IMR-90 (cell line): ENCODE results near the gene IZUMO2. TPM values are rescaled to one million over a fixed set of nuclear protein-coding genes. Genes with fewer than 3 reads are reported as not detected.

Source experiments
- ATAC-seq: fragments of 200-7000 bp; cut with Tn5 transposase; 2 replicates; pipeline ENCODE4 v1.9.1; 2020; ENCODE audit warnings: low read depth, mild to moderate bottlenecking, moderate library complexity
- BruUV-seq: library from RNA; stranded (reverse); fragments of 400-500 nt; replicated peaks from 2 replicates; lab custom pipeline; 2021; lab: Mats Ljungman, UMichigan
- CTCF ChIA-PET: fragments of 300-600 bp; formaldehyde crosslinking; extraction: SDS; loops from one replicate; lab custom pipeline; 2021; ENCODE audit warnings: antibody characterized with exemption; lab: Yijun Ruan, JAX
- POLR2A ChIA-PET: fragments of 300-600 bp; sonication (Branson Sonifier 250); formaldehyde crosslinking; loops from one replicate; lab custom pipeline; 2022; ENCODE audit warnings: antibody characterized with exemption; ENCODE audit not compliant: unreplicated experiment; lab: Charles Lee
- DNase-seq: peaks from one replicate; pipeline ENCODE4 v3.0.0; 2013
- H2AFZ ChIP-seq: replicated peaks from 2 replicates; pipeline ENCODE3; 2013; ENCODE audit warnings: low read length, mild to moderate bottlenecking; ENCODE audit not compliant: poor library complexity
- H2AK5ac ChIP-seq: 2 replicates; pipeline ENCODE4 v1.6.1; 2013; ENCODE audit warnings: low read depth, low read length, inconsistent platforms
- H2AK9ac ChIP-seq: replicated peaks from 2 replicates; pipeline ENCODE3; 2013; ENCODE audit warnings: mild to moderate bottlenecking, low read depth, low read length, moderate library complexity; ENCODE audit not compliant: poor library complexity
- H2BK120ac ChIP-seq: 2 replicates; pipeline ENCODE4 v1.6.1; 2013; ENCODE audit warnings: low read depth, low read length, inconsistent platforms
- H2BK15ac ChIP-seq: 3 replicates; pipeline ENCODE4 v1.6.1; 2013; ENCODE audit warnings: low read depth, low read length, inconsistent platforms
- H2BK20ac ChIP-seq: 2 replicates; pipeline ENCODE4 v1.6.1; 2013; ENCODE audit warnings: low read depth, mild to moderate bottlenecking, inconsistent platforms, low read length, moderate library complexity
- H2BK5ac ChIP-seq: 2 replicates; pipeline ENCODE4 v1.6.1; 2013; ENCODE audit warnings: mild to moderate bottlenecking, low read depth, low read length, inconsistent platforms; ENCODE audit not compliant: poor library complexity, severe bottlenecking
- H3K14ac ChIP-seq: replicated peaks from 2 replicates; pipeline ENCODE4 v1.6.1; 2013; ENCODE audit warnings: low read depth, low read length, inconsistent platforms
- H3K18ac ChIP-seq: 2 replicates; pipeline ENCODE4 v1.6.1; 2013; ENCODE audit warnings: low read depth, low read length, control low read depth
- H3K23ac ChIP-seq: 2 replicates; pipeline ENCODE4 v1.6.1; 2013; ENCODE audit warnings: low read depth, low read length, inconsistent platforms
- H3K27ac ChIP-seq: 2 replicates; pipeline ENCODE4 v1.5.1; 2013; ENCODE audit warnings: mild to moderate bottlenecking, control low read depth, low read length; ENCODE audit not compliant: insufficient read depth
- H3K27me3 ChIP-seq: 2 replicates; pipeline ENCODE4 v1.6.1; 2013; ENCODE audit warnings: low read length; ENCODE audit not compliant: control insufficient read depth, insufficient read depth
- H3K36me3 ChIP-seq: 2 replicates; pipeline ENCODE4 v1.6.1; 2013; ENCODE audit warnings: low read length, mixed read lengths; ENCODE audit not compliant: control insufficient read depth, insufficient read depth
- H3K4ac ChIP-seq: 2 replicates; pipeline ENCODE4 v1.6.1; 2013; ENCODE audit warnings: low read depth, low read length, inconsistent platforms
- H3K4me1 ChIP-seq: 2 replicates; pipeline ENCODE4 v1.6.1; 2013; ENCODE audit warnings: low read length, mixed read lengths; ENCODE audit not compliant: control insufficient read depth, insufficient read depth
- H3K4me2 ChIP-seq: 2 replicates; pipeline ENCODE4 v1.6.1; 2013; ENCODE audit warnings: low read depth, mild to moderate bottlenecking, control low read depth, low read length, moderate library complexity
- H3K4me3 ChIP-seq: 2 replicates; pipeline ENCODE4 v1.5.1; 2013; ENCODE audit warnings: low read depth, mild to moderate bottlenecking, control low read depth, low read length, moderate library complexity; ENCODE audit not compliant: insufficient read depth
- H3K56ac ChIP-seq: 2 replicates; pipeline ENCODE4 v1.6.1; 2013; ENCODE audit warnings: low read length, inconsistent platforms; ENCODE audit not compliant: insufficient read depth; ENCODE audit errors: extremely low read depth
- H3K79me1 ChIP-seq, 2 experiments: 2 replicates each; pipeline ENCODE4 v1.6.1; 2013; ENCODE audit warnings: low read length in 2 of 2, inconsistent platforms in 1 of 2, low read depth in 1 of 2
- H3K9ac ChIP-seq: 2 replicates; pipeline ENCODE4 v1.6.1; 2013; ENCODE audit warnings: low read depth, low read length, control low read depth
- H3K9me1 ChIP-seq: 2 replicates; pipeline ENCODE4 v1.6.1; 2013; ENCODE audit warnings: low read length, inconsistent platforms; ENCODE audit not compliant: insufficient read depth
- H3K9me3 ChIP-seq: 2 replicates; pipeline ENCODE4 v1.6.1; 2013; ENCODE audit warnings: low read length; ENCODE audit not compliant: control insufficient read depth, insufficient read depth
- H4K20me1 ChIP-seq: 2 replicates; pipeline ENCODE4 v1.6.1; 2013; ENCODE audit warnings: low read length, inconsistent platforms; ENCODE audit not compliant: insufficient read depth
- H4K5ac ChIP-seq: 2 replicates; pipeline ENCODE4 v1.6.1; 2013; ENCODE audit warnings: mild to moderate bottlenecking, low read depth, low read length, control low read depth
- H4K8ac ChIP-seq, 2 experiments: 2 replicates each; pipeline ENCODE4 v1.6.1; 2013; ENCODE audit warnings: low read depth in 2 of 2, low read length in 2 of 2, control low read depth in 1 of 2, inconsistent platforms in 1 of 2
- H4K91ac ChIP-seq: 2 replicates; pipeline ENCODE4 v1.6.1; 2013; ENCODE audit warnings: low read depth, low read length, inconsistent platforms; ENCODE audit not compliant: insufficient read depth
- BHLHE40 ChIP-seq: fragments of 150-350 bp; IDR thresholded peaks from 2 replicates; pipeline ENCODE4 v1.6.1; 2016; ENCODE audit warnings: mild to moderate bottlenecking, low read depth, low read length
- CEBPB ChIP-seq: IDR thresholded peaks from 2 replicates; pipeline ENCODE4 v1.6.1; 2012; ENCODE audit warnings: low read depth, low read length, improper control_type of control experiment
- CHD1 ChIP-seq: IDR thresholded peaks from 2 replicates; pipeline ENCODE4 v1.6.1; 2012; ENCODE audit warnings: low read depth, low read length, improper control_type of control experiment
- CTCF ChIP-seq: conservative IDR thresholded peaks from 2 replicates; pipeline ENCODE4 v1.5.1; 2012; ENCODE audit warnings: mild to moderate bottlenecking, low read depth, low read length, improper control_type of control experiment
- ELK1 ChIP-seq: fragments of 150-350 bp; IDR thresholded peaks from 2 replicates; pipeline ENCODE4 v1.6.1; 2016; ENCODE audit warnings: low read depth, mild to moderate bottlenecking, low read length, moderate library complexity, borderline replicate concordance
- FOS ChIP-seq: fragments of 150-350 bp; IDR thresholded peaks from 2 replicates; pipeline ENCODE4 v1.6.1; 2016; ENCODE audit warnings: low read depth, low read length
- MAFK ChIP-seq: IDR thresholded peaks from 2 replicates; pipeline ENCODE4 v1.6.1; 2012; ENCODE audit warnings: low read depth, low read length, improper control_type of control experiment
- MAZ ChIP-seq: IDR thresholded peaks from 2 replicates; pipeline ENCODE4 v1.6.1; 2012; ENCODE audit warnings: low read depth, mild to moderate bottlenecking, low read length, improper control_type of control experiment, moderate library complexity, borderline replicate concordance
- MXI1 ChIP-seq: IDR thresholded peaks from 2 replicates; pipeline ENCODE4 v1.6.1; 2012; ENCODE audit warnings: low read depth, mild to moderate bottlenecking, low read length, moderate library complexity, borderline replicate concordance
- NFE2L2 ChIP-seq: fragments of 150-350 bp; IDR thresholded peaks from 2 replicates; pipeline ENCODE4 v1.6.1; 2016; ENCODE audit warnings: low read depth, mild to moderate bottlenecking, low read length
- POLR2A ChIP-seq: IDR thresholded peaks from 2 replicates; pipeline ENCODE4 v1.6.1; 2012; ENCODE audit warnings: mild to moderate bottlenecking, low read depth, low read length
- RAD21 ChIP-seq: IDR thresholded peaks from 2 replicates; pipeline ENCODE4 v1.6.1; 2012; ENCODE audit warnings: low read length, improper control_type of control experiment
- RCOR1 ChIP-seq: IDR thresholded peaks from 2 replicates; pipeline ENCODE4 v1.6.1; 2012; ENCODE audit warnings: mild to moderate bottlenecking, low read length, improper control_type of control experiment; ENCODE audit not compliant: insufficient replicate concordance
- RFX5 ChIP-seq: IDR thresholded peaks from 2 replicates; pipeline ENCODE4 v1.8.0; 2012; ENCODE audit warnings: low read depth, mild to moderate bottlenecking, low read length, moderate library complexity
- SMC3 ChIP-seq: fragments of 150-350 bp; IDR thresholded peaks from 2 replicates; pipeline ENCODE4 v1.6.1; 2016; ENCODE audit warnings: low read depth, mild to moderate bottlenecking, antibody characterized with exemption, low read length, moderate library complexity
- USF2 ChIP-seq: fragments of 150-350 bp; IDR thresholded peaks from 2 replicates; pipeline ENCODE4 v1.6.1; 2017; ENCODE audit warnings: mild to moderate bottlenecking, antibody characterized with exemption, low read length, low read depth
- WGBS, 2 experiments: methylation state at CpG; one replicate each; pipeline versions ENCODE4 v1.1.5 to v1.1.7; 2013; ENCODE audit warnings: missing lambda C conversion rate in 2 of 2; ENCODE audit not compliant: insufficient read length in 1 of 2; ENCODE audit errors: extremely low coverage in 2 of 2; 5-methylcytosine and 5-hydroxymethylcytosine counted together
- dilution Hi-C: fragments of 300-500 bp; cut with HindIII; formaldehyde crosslinking; loops from one replicate; pipeline ENCODE4 v1.14.3; 2018; ENCODE audit warnings: low sequenced_read_pairs; ENCODE audit not compliant: unreplicated experiment
- in situ Hi-C: fragments of 300-500 bp; cut with MboI; formaldehyde crosslinking; loops from 3 replicates; pipeline ENCODE4 v1.14.3; 2019; ENCODE audit warnings: low sequenced_read_pairs, inconsistent platforms, mixed read lengths
- intact Hi-C: fragments of 100-400 bp; cut with micrococcal nuclease; formaldehyde crosslinking; loops from 2 replicates; pipeline ENCODE4 v1.10.0; 2022
- polyA plus RNA-seq, 3 experiments: library from polyadenylated mRNA; depleted of rRNA; stranded (reverse); fragments of >200 nt; gene quantifications; 2 replicates each; pipeline ENCODE4 v1.2.3, GENCODE V29; 2012; ENCODE audit warnings: low replicate concordance in 1 of 3
- total RNA-seq: library from RNA; depleted of rRNA; stranded (reverse); fragments of >200 nt; gene quantifications from 2 replicates; pipeline ENCODE4 v1.2.3, GENCODE V29; 2012

Gene IZUMO2
- total and polyA plus RNA-seq, 2 of the 4 experiments (the other 2 are of a cell fraction), result not detected

- Histone ChIP-seq H4K20me1 (no peaks in the 10 kb centered on the region), H3K23ac (no peak overlapping the region), H3K14ac (no peak overlapping the region), H4K5ac (no peak overlapping the region), H3K79me1 (no peaks in the 10 kb centered on the region), H4K91ac (no peak overlapping the region), H2AK9ac (no peak overlapping the region), H3K4me3 (no peak overlapping the region), H2BK15ac (no peak overlapping the region), H3K9me3 (peaks cover 22% of the 10 kb centered on the region), H2BK20ac (no peak overlapping the region), H3K18ac (no peak overlapping the region), H3K56ac (no peak overlapping the region), H3K4me2 (no peak overlapping the region), H2BK120ac (no peak overlapping the region), H3K27me3 (no peaks in the 10 kb centered on the region), H3K9ac (no peak overlapping the region), H3K9me1 (no peaks in the 10 kb centered on the region), H2AFZ (peak overlapping the region; percentile 43), H3K4me1 (no peaks in the 10 kb centered on the region), H3K27ac (no peak overlapping the region), H4K8ac (no peak overlapping the region), H2AK5ac (no peak overlapping the region), H3K36me3 (no peaks in the 10 kb centered on the region), H3K4ac (no peak overlapping the region), H2BK5ac (no peak overlapping the region)
- 50% methylated on average over 7 of the region's 13 CpGs; no CpG with 5 or more reads in 1 of the 2 experiments for WGBS, 2 experiments
- DNase-seq (no peak), ATAC-seq (no peak)
- ChIA-PET CTCF (no interaction called here), POLR2A (no interaction called here)
- BruUV-seq, result no TSS peak
- intact Hi-C loops, result no loop called here
- in situ Hi-C loops, result no loop called here
- dilution Hi-C loops, result no loop called here
- TF ChIP-seq ELK1, result no peak
- TF ChIP-seq MXI1, result no peak
- no peak for TF ChIP-seq CHD1
- no peak for TF ChIP-seq BHLHE40
- TF ChIP-seq MAFK, result no peak
- no peak for TF ChIP-seq POLR2A
- no peak for TF ChIP-seq RAD21
- no peak for TF ChIP-seq RFX5
- no peak for TF ChIP-seq SMC3
- no peak for TF ChIP-seq RCOR1
- no peak for TF ChIP-seq NFE2L2
- TF ChIP-seq CTCF, result no peak
- no peak for TF ChIP-seq FOS
- no peak for TF ChIP-seq MAZ
- no peak for TF ChIP-seq CEBPB
- no peak for TF ChIP-seq USF2
Measured at GRCh38 chr19:50192463-50193211, 29.6 kb upstream of the IZUMO2 start.
